ENCODE data around the gene PYDC1.

DNA sequence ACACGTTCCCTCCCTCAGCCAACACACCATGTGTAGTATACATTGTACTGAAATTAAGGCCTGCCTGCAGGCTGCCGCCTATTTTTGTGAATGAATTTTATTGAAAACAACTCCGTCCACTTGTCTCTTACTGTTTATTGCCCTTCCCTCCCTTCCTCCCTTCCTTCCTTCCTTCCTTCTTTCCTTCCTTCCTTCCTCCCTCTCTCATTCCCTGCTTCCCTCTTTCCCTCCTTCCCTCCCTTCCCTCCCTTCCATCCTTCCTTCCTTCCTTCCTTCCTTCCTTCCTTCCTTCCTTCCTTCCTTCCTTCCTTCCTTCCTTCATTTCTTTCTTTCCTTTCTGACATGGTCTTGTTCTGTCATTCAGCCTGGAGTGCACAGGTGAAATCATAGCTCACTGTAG is 45.1 kb upstream of the PYDC1 start:
- no peak for TF ChIP-seq POLR2A (IDR thresholded peaks at IDR 0.05)
- TF ChIP-seq, protein P1, sequence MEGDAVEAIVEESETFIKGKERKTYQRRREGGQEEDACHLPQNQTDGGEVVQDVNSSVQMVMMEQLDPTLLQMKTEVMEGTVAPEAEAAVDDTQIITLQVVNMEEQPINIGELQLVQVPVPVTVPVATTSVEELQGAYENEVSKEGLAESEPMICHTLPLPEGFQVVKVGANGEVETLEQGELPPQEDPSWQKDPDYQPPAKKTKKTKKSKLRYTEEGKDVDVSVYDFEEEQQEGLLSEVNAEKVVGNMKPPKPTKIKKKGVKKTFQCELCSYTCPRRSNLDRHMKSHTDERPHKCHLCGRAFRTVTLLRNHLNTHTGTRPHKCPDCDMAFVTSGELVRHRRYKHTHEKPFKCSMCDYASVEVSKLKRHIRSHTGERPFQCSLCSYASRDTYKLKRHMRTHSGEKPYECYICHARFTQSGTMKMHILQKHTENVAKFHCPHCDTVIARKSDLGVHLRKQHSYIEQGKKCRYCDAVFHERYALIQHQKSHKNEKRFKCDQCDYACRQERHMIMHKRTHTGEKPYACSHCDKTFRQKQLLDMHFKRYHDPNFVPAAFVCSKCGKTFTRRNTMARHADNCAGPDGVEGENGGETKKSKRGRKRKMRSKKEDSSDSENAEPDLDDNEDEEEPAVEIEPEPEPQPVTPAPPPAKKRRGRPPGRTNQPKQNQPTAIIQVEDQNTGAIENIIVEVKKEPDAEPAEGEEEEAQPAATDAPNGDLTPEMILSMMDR (IDR thresholded peaks at IDR 0.05), result no peak
